Activated naive CD4-positive, alpha-beta T cell (primary cell): ENCODE measurements around the gene MNX1.

Experiments
- DNase-seq, 4 experiments: peaks; one replicate each; lab custom pipeline; 2025; lab: John Stamatoyannopoulos, UW

The MNX1 gene

GRCh38 chr7:157002819-157003421 lies 7.5 kb downstream of the MNX1 start:
- no peak for DNase-seq

GRCh38 chr7:157001920-157002818 lies 8.3 kb downstream of the MNX1 start:
- DNase-seq, result no peak

- no peak for DNase-seq
Observed at GRCh38 chr7:157000741-157001653, 9.5 kb downstream of the MNX1 start.

GRCh38 chr7:156999958-157000726 lies 10.3 kb downstream of the MNX1 start:
- DNase-seq, result no peak

- DNase-seq, result no peak
Observed at GRCh38 chr7:156998988-156999957, 11.2 kb downstream of the MNX1 start.

- DNase-seq, result no peak
Observed at GRCh38 chr7:156994417-156994816, 16.0 kb downstream of the MNX1 start.

- no peak for DNase-seq
Observed at GRCh38 chr7:156993925-156994235, 16.6 kb downstream of the MNX1 start.

- DNase-seq, result no peak
Observed at GRCh38 chr7:156993021-156993924, 17.2 kb downstream of the MNX1 start.

GRCh38 chr7:156989766-156990535 lies 20.5 kb downstream of the MNX1 start:
- no peak for DNase-seq

- DNase-seq, result no peak
Observed at GRCh38 chr7:156988343-156989185, 21.9 kb downstream of the MNX1 start.

GRCh38 chr7:156986378-156986777 lies 24.1 kb downstream of the MNX1 start:
- no peak for DNase-seq

- DNase-seq, result no peak
Observed at GRCh38 chr7:156985101-156985992, 25.1 kb downstream of the MNX1 start.

- no peak for DNase-seq
Observed at GRCh38 chr7:156984174-156984891, 26.1 kb downstream of the MNX1 start.

GRCh38 chr7:156979711-156980110 lies 30.8 kb downstream of the MNX1 start:
- no peak for DNase-seq

GRCh38 chr7:156979007-156979606 lies 31.4 kb downstream of the MNX1 start:
- DNase-seq, result no peak

GRCh38 chr7:156975620-156976019 lies 34.8 kb downstream of the MNX1 start:
- no peak for DNase-seq
